Neutrophil (primary cell): Measurements from ENCODE around the gene MRTFB.

Experiments used
- H3K27ac ChIP-seq: fragments of 200-600 bp; sonication (generic); 2 replicates; pipeline ENCODE4 v1.5.1; 2016; ENCODE audit warnings: mild to moderate bottlenecking, moderate library complexity
- H3K27me3 ChIP-seq: fragments of 200-600 bp; sonication (generic); 2 replicates; pipeline ENCODE4 v1.6.0; 2016; ENCODE audit warnings: mild to moderate bottlenecking
- H3K36me3 ChIP-seq: fragments of 200-600 bp; sonication (generic); 2 replicates; pipeline ENCODE4 v1.5.1; 2017
- H3K4me1 ChIP-seq, 2 experiments: fragments of 200-600 bp in 1 of 2; sonication (generic) in 1 of 2; 1 replicate in 1 of 2; 2 replicates in 1 of 2; pipeline versions ENCODE4 v1.5.1 to v1.6.1; 2013 to 2016; ENCODE audit warnings: low read depth in 1 of 2, low read length in 1 of 2, mild to moderate bottlenecking in 1 of 2, moderate library complexity in 1 of 2; ENCODE audit not compliant: control insufficient read depth in 1 of 2, insufficient read depth in 1 of 2
- H3K4me3 ChIP-seq, 2 experiments: fragments of 200-600 bp in 1 of 2; sonication (generic) in 1 of 2; 1 replicate in 1 of 2; 2 replicates in 1 of 2; pipeline ENCODE4 v1.5.1; 2013 to 2016; ENCODE audit warnings: low read depth in 1 of 2, low read length in 1 of 2, mild to moderate bottlenecking in 1 of 2, moderate library complexity in 1 of 2
- H3K9me3 ChIP-seq: fragments of 200-600 bp; sonication (generic); 2 replicates; pipeline ENCODE4 v1.5.1; 2016
- CTCF ChIP-seq: fragments of 200-600 bp; sonication (generic); IDR thresholded peaks from 2 replicates; pipeline ENCODE4 v1.5.1; 2016; ENCODE audit warnings: antibody characterized with exemption

Gene MRTFB

GRCh38 chr16:14112539-14112856 is 41.4 kb downstream of the MRTFB start:
- no peak overlapping the region for H3K27ac ChIP-seq
- no peak for TF ChIP-seq CTCF
- no peaks in the 10 kb centered on the region for H3K36me3 ChIP-seq
- no peaks in the 10 kb centered on the region for H3K27me3 ChIP-seq
- H3K9me3 ChIP-seq = no peaks in the 10 kb centered on the region
- H3K4me3 ChIP-seq = no peak overlapping the region
- H3K4me1 ChIP-seq = no peaks in the 10 kb centered on the region

- H3K27ac ChIP-seq = no peak overlapping the region
- no peak for TF ChIP-seq CTCF
- no peaks in the 10 kb centered on the region for H3K9me3 ChIP-seq
- H3K36me3 ChIP-seq = no peaks in the 10 kb centered on the region
- no peaks in the 10 kb centered on the region for H3K4me1 ChIP-seq
- no peak overlapping the region for H3K4me3 ChIP-seq
- H3K27me3 ChIP-seq = no peaks in the 10 kb centered on the region
Measured at GRCh38 chr16:14113344-14113743, 42.2 kb downstream of the MRTFB start.

GRCh38 chr16:14117051-14117450 is 45.9 kb downstream of the MRTFB start:
- no peaks in the 10 kb centered on the region for H3K36me3 ChIP-seq
- no peaks in the 10 kb centered on the region for H3K4me1 ChIP-seq
- H3K9me3 ChIP-seq = no peaks in the 10 kb centered on the region
- TF ChIP-seq CTCF = no peak
- no peak overlapping the region for H3K27ac ChIP-seq
- H3K4me3 ChIP-seq = no peak overlapping the region
- no peaks in the 10 kb centered on the region for H3K27me3 ChIP-seq

- Histone ChIP-seq H3K4me3 (no peak overlapping the region), H3K27ac (no peak overlapping the region), H3K27me3 (no peaks in the 10 kb centered on the region), H3K9me3 (no peaks in the 10 kb centered on the region), H3K36me3 (no peaks in the 10 kb centered on the region), H3K4me1 (no peaks in the 10 kb centered on the region)
- TF ChIP-seq CTCF = no peak
Measured at GRCh38 chr16:14119799-14120198, 48.7 kb downstream of the MRTFB start.

- no peaks in the 10 kb centered on the region for H3K9me3 ChIP-seq
- H3K4me3 ChIP-seq = no peak overlapping the region
- no peaks in the 10 kb centered on the region for H3K27me3 ChIP-seq
- no peaks in the 10 kb centered on the region for H3K4me1 ChIP-seq
- no peak overlapping the region for H3K27ac ChIP-seq
- no peak for TF ChIP-seq CTCF
- no peaks in the 10 kb centered on the region for H3K36me3 ChIP-seq
Measured at GRCh38 chr16:14120335-14120734, 49.2 kb downstream of the MRTFB start.

GRCh38 chr16:14121142-14121541 is 50.0 kb downstream of the MRTFB start:
- Histone ChIP-seq H3K4me3 (no peak overlapping the region), H3K36me3 (no peaks in the 10 kb centered on the region), H3K27ac (no peak overlapping the region), H3K27me3 (no peaks in the 10 kb centered on the region), H3K9me3 (no peaks in the 10 kb centered on the region), H3K4me1 (no peaks in the 10 kb centered on the region)
- TF ChIP-seq CTCF = no peak
